ENCODE measurements around the gene PEX1. TPM values are rescaled to one million over a fixed set of nuclear protein-coding genes. Genes with fewer than 3 reads are reported as not detected.

The PEX1 gene
- total and polyA plus RNA-seq, 9 of the 15 experiments (the other 6 are each of a cell fraction or from before 2014, with no cell fraction given) = 9.4 to 32.2 (median 19.9) TPM

GRCh38 chr7:92528188-92528957 is at the start of gene PEX1, which contains the start of gene RBM48 (continued):
- TF ChIP-seq MLLT1 (IDR thresholded peaks at IDR 0.05) = peak; percentile 98 to 100
- TF ChIP-seq ZNF253 (CRISPR knock-in tag; conservative IDR thresholded peaks at IDR 0.05) = no peak
- no peak; the same call in 1 of the 2 replicates for TF ChIP-seq CBFB (CRISPR knock-in tag; IDR thresholded peaks at IDR 0.05)
- TF ChIP-seq ETV1 (tag; conservative IDR thresholded peaks at IDR 0.05; ENCODE audit: low read depth) = peak; percentile 93
- peak; percentile 25; the same call in 1 of the 2 replicates for TF ChIP-seq DMBX1 (CRISPR knock-in tag; IDR thresholded peaks at IDR 0.05; ENCODE audit: borderline replicate concordance)
- TF ChIP-seq MXD1 (CRISPR knock-in tag; IDR thresholded peaks at IDR 0.05; ENCODE audit: borderline replicate concordance, poor library complexity, severe bottlenecking) = no peak
- no peak for TF ChIP-seq ZNF280B (CRISPR knock-in tag; IDR thresholded peaks at IDR 0.05)
- TF ChIP-seq MEIS2 (IDR thresholded peaks at IDR 0.05; ENCODE audit: partially characterized antibody) = peak; percentile 77
- peak; percentile 19 to 23; a peak in 1 of 4 replicates for TF ChIP-seq RAD21 (CRISPR knock-in tag; conservative IDR thresholded peaks at IDR 0.05 in 1 of 2, IDR thresholded peaks at IDR 0.05 in 1 of 2)
- TF ChIP-seq LARP7 (IDR thresholded peaks at IDR 0.05) = no peak
- no peak for TF ChIP-seq MYNN (IDR thresholded peaks at IDR 0.05)
- TF ChIP-seq MYNN (CRISPR knock-in tag; IDR thresholded peaks at IDR 0.05) = no peak
- no peak for TF ChIP-seq TFE3 (CRISPR knock-in tag; IDR thresholded peaks at IDR 0.05)
- no peak for TF ChIP-seq DACH1 (IDR thresholded peaks at IDR 0.05; ENCODE audit: partially characterized antibody)
- no peak for TF ChIP-seq RBM22 (IDR thresholded peaks at IDR 0.05; ENCODE audit: low read depth, low read length, poor library complexity, severe bottlenecking)
- TF ChIP-seq BHLHE40 (IDR thresholded peaks at IDR 0.05; ENCODE audit: low read length) = peak; percentile 35
- TF ChIP-seq LCOR (CRISPR knock-in tag; IDR thresholded peaks at IDR 0.05) = peak; percentile 95
- TF ChIP-seq ESRRA (IDR thresholded peaks at IDR 0.05; ENCODE audit: borderline replicate concordance, low read depth) = no peak; the same call in 1 of the 2 replicates
- 0 out of 2 replicates have a peak, but pooled peaks have one; percentile 75 for TF ChIP-seq HOMEZ (CRISPR knock-in tag; IDR thresholded peaks at IDR 0.05)
- peak; percentile 73 for TF ChIP-seq SMAD1 (IDR thresholded peaks at IDR 0.05; ENCODE audit: low read depth, low read length, partially characterized antibody)
- TF ChIP-seq SUPT5H (IDR thresholded peaks at IDR 0.05) = peak; percentile 91
- TF ChIP-seq ZNF707 (CRISPR knock-in tag; conservative IDR thresholded peaks at IDR 0.05) = no peak

Data from K562 (cell line).